DND-41 (cell line): ENCODE measurements around the gene ODAD4.
"Not testable (repeated sequence)": the region's sequence is repeated elsewhere in the genome, so short reads cannot be mapped to it uniquely, and the experiment has no call there.

ENCODE experiments used
- ATAC-seq: fragments of 200-7000 bp; cut with Tn5 transposase; 3 replicates; pipeline ENCODE4 v1.9.1; 2021; ENCODE audit warnings: low read depth; ENCODE audit not compliant: insufficient read depth
- DNase-seq: peaks from one replicate; pipeline ENCODE4 v3.0.0-alpha.2; 2020
- H2AFZ ChIP-seq: 2 replicates; pipeline ENCODE4 v1.6.0; 2012; ENCODE audit warnings: low read depth, low read length
- H3K27ac ChIP-seq: 2 replicates; pipeline ENCODE4 v1.5.1; 2012; ENCODE audit warnings: low read length, inconsistent platforms
- H3K27me3 ChIP-seq: fragments of 200-600 bp; sonication (generic); 2 replicates; pipeline ENCODE4 v1.6.0; 2012; ENCODE audit warnings: low read length, mild to moderate bottlenecking, inconsistent platforms; ENCODE audit not compliant: insufficient read depth, poor library complexity
- H3K36me3 ChIP-seq: 2 replicates; pipeline ENCODE4 v1.5.1; 2012; ENCODE audit warnings: low read length, inconsistent platforms; ENCODE audit not compliant: insufficient read depth
- H3K4me1 ChIP-seq: 2 replicates; pipeline ENCODE4 v1.5.1; 2012; ENCODE audit warnings: mild to moderate bottlenecking, low read length; ENCODE audit not compliant: insufficient read depth
- H3K4me2 ChIP-seq: 2 replicates; pipeline ENCODE4 v1.6.0; 2012; ENCODE audit warnings: mild to moderate bottlenecking, moderate library complexity, low read length, inconsistent platforms; ENCODE audit not compliant: insufficient read depth
- H3K4me3 ChIP-seq, 2 experiments: fragments of 200-600 bp in 1 of 2; shearing (Covaris generic) in 1 of 2; 2 replicates each; pipeline ENCODE4 v1.5.1; 2012 to 2016; ENCODE audit warnings: inconsistent platforms in 2 of 2, low read length in 2 of 2, mild to moderate bottlenecking in 2 of 2, low read depth in 1 of 2, moderate library complexity in 1 of 2
- H3K79me2 ChIP-seq: 2 replicates; pipeline ENCODE4 v1.6.0; 2012; ENCODE audit warnings: low read length, inconsistent platforms; ENCODE audit not compliant: insufficient read depth
- H3K9ac ChIP-seq: 2 replicates; pipeline ENCODE4 v1.6.0; 2012; ENCODE audit warnings: low read depth, mild to moderate bottlenecking, inconsistent platforms, low read length, moderate library complexity
- H3K9me3 ChIP-seq: 2 replicates; pipeline ENCODE4 v1.5.1; 2012; ENCODE audit warnings: low read length, moderate library complexity, mild to moderate bottlenecking, inconsistent platforms; ENCODE audit not compliant: insufficient read depth, severe bottlenecking
- H4K20me1 ChIP-seq: 2 replicates; pipeline ENCODE4 v1.6.0; 2012; ENCODE audit warnings: low read length; ENCODE audit not compliant: insufficient read depth
- EZH2 ChIP-seq: IDR thresholded peaks from 3 replicates; pipeline ENCODE4 v1.6.1; 2012; ENCODE audit warnings: borderline replicate concordance, low read depth, mild to moderate bottlenecking, moderate library complexity, low read length, inconsistent platforms; ENCODE audit not compliant: severe bottlenecking
- TF ChIP-seq, protein P1 (sequence below): IDR thresholded peaks from 2 replicates; pipeline ENCODE4 v1.5.1; 2012; ENCODE audit warnings: borderline replicate concordance, low read length, moderate library complexity, mild to moderate bottlenecking; ENCODE audit not compliant: poor library complexity, severe bottlenecking; ENCODE audit errors: extremely low read depth

ODAD4 gene

DNA sequence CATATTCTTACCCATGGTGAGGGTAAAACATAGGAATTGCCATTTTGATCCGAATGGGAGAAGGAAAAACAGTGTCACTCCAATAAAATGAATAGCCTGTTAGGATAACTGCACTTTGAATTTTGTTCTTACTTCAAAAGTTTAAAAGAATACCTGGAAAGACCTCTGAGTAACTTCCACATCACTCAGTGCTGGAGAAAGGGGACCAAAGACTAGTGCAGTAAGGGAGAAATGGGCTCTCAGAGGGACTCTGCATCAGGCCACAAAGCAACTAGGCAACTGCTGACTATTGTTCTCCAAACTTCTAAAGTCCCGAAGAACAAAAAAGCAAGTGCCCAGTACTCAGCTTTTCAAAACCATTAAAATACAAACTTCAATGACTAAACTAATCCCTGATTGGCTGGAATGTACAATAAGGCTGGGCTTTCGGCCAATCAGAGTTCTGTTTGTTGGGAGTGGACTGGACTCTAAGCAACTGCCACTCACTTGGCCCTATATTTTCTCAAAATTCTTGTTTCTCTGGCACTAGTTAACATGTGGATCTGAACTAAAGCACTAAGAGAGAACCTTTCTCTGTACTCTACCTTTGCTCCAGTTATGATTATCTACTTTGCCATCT is 80.6 kb downstream of the ODAD4 start:
- DNase-seq = no peak
- Histone ChIP-seq H3K4me1 (peaks cover 20% of the 10 kb centered on the region), H4K20me1 (peaks cover 40% of the 10 kb centered on the region), H3K9me3 (no peaks in the 10 kb centered on the region), H3K79me2 (peaks cover 99% of the 10 kb centered on the region), H3K27me3 (no peaks in the 10 kb centered on the region), H2AFZ (no peak overlapping the region), H3K4me3 (no peak overlapping the region), H3K9ac (no peak overlapping the region), H3K27ac (no peak overlapping the region), H3K36me3 (peaks cover 13% of the 10 kb centered on the region), H3K4me2 (no peak overlapping the region)
- ATAC-seq = no peak
- TF ChIP-seq, protein P1, sequence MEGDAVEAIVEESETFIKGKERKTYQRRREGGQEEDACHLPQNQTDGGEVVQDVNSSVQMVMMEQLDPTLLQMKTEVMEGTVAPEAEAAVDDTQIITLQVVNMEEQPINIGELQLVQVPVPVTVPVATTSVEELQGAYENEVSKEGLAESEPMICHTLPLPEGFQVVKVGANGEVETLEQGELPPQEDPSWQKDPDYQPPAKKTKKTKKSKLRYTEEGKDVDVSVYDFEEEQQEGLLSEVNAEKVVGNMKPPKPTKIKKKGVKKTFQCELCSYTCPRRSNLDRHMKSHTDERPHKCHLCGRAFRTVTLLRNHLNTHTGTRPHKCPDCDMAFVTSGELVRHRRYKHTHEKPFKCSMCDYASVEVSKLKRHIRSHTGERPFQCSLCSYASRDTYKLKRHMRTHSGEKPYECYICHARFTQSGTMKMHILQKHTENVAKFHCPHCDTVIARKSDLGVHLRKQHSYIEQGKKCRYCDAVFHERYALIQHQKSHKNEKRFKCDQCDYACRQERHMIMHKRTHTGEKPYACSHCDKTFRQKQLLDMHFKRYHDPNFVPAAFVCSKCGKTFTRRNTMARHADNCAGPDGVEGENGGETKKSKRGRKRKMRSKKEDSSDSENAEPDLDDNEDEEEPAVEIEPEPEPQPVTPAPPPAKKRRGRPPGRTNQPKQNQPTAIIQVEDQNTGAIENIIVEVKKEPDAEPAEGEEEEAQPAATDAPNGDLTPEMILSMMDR = no peak
- no peak for TF ChIP-seq EZH2

DNA sequence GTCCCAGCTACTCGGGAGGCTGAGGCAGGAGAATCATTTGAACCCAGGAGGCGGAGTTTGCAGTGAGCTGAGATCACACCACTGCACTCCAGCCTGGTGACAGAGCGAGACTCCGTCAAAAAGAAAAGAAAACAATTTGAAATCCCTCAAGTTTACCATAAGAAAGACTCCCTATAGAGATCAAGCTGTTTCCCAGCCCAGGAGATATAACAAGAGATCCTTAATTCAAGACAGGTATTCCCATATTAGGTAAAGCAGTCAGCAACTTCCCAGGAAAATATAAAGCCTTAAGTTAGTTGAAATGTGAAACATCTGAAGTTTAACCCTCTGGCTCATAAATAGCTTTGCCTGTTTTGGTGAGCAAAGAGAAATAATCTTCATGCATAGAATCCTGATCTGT is 81.9 kb downstream of the ODAD4 start:
- H3K4me3 ChIP-seq, DNase-seq, H3K9ac ChIP-seq, ATAC-seq, H3K27me3 ChIP-seq, H3K27ac ChIP-seq, H2AFZ ChIP-seq, H3K9me3 ChIP-seq, H3K4me2 ChIP-seq: not testable (repeated sequence)
- Histone ChIP-seq H3K36me3 (peaks cover 13% of the 10 kb centered on the region), H3K4me1 (peaks cover 25% of the 10 kb centered on the region), H3K79me2 (peaks cover 98% of the 10 kb centered on the region), H4K20me1 (peaks cover 37% of the 10 kb centered on the region)

DNA sequence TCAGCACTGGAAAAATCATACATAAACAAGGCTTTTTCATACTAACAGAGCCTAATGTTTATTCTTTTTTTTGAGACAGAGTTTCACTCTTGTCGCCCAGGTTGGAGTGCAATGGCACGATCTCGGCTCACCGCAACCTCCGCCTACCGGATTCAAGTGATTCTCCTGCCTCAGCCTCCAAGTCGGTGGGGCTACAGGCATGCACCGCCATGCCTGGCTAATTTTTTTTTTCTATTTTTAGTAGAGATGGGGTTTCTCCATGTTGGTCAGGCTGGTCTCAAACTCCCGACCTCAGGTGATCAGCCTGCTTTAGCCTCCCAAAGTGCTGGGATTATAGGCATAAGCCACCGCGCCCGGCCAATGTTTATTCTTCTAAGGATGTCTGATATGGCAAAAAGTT is 83.3 kb downstream of the ODAD4 start:
- H3K4me2 ChIP-seq = peak overlapping the region; percentile 7; the same call in 1 of the 2 replicates

More for the DNA sequence above, 83.3 kb downstream of the ODAD4 start:
- not testable (repeated sequence) for H3K27ac ChIP-seq, H3K9ac ChIP-seq, H3K9me3 ChIP-seq, DNase-seq, H3K27me3 ChIP-seq, ATAC-seq, H3K4me3 ChIP-seq, H2AFZ ChIP-seq
- Histone ChIP-seq H4K20me1 (peaks cover 36% of the 10 kb centered on the region), H3K4me1 (peaks cover 35% of the 10 kb centered on the region), H3K36me3 (peaks cover 13% of the 10 kb centered on the region), H3K79me2 (peaks cover 96% of the 10 kb centered on the region)
